ENCODE results near the gene PSMB7.

PSMB7 gene

DNA sequence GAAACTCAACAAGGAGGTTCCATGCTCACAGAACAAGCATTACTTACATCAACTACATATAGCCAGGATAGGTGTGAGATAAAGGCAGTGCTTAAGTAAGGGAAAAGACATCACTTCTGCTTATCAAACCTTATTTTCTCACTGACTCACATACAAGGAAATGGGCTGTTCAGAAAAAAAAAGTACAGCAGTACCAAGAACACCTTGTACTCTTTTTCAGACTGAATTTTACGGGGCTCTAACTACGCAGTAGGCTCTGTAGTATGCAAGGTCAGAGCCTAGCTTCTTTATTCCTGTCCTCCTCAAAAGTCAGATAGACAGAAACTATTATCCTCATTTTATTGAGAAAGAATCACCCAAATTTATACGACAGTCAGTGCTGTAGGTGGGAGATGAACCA is 5.8 kb downstream of the PSMB7 start:
- no peak for DNase-seq

DNA sequence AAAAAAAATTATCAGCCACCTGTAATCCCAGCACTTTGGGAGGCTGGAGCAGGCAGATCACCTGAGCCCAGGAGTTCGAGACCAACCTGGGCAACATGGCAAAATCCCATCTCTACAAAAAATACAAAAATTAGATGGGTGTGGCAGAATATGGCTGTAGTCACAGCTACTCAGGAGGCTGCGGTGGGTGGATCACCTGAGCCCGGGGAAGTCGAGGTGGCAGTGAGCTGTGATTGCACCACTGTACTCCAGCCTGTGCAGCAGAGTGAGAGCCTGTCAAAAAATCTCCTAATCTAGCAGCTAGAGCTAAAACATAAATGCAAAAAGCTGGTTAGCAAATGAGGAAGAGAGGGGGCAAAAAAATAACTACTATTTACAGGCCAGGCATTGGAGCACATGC is 12.0 kb downstream of the PSMB7 start:
- DNase-seq = no peak

DNA sequence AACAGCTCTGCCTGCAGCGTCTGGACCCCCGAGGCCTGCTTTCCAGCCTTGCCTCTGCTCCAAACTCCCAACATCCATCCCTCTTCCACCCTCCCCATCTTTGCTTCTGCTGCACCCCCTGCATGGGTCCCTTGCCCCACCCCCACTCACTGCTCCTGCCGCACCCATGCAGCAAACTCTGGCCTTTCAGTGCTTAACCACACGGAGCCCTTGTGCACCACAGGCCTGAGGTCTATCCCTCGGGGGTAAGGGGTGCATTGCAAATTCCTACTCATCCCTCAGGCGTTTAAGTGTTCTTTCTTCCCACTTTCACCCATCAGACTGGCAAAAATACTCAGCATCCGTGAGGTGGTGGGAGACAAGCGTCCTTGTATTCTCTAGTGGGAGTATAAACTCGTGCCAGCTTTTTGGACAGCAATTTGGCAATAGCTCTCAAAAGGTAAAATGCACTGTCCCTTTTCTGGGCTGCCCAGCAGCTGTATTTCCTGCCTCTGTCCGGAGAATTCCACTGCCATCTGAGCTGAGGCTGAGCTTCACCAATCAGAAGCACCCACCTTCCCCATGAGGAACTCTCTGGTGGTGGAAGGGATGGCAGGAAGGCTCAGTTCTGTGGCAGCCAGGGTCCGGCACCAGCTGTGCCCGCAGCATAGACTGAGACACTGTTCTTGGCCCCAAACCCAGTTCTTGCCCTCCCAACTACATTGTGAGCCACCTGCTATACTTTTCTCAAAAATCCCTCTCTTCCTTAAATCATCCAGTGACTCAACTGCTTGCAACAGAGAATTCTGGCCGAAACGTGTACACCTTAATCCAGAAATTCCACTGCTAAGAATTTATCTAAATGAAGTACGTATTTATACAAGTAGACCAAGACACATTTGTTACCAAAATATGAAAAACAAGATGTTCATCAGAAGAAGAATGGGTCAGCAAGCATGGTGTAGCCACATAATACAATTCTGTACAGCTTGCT is 15.0 kb downstream of the PSMB7 start:
- DNase-seq = no peak

DNA sequence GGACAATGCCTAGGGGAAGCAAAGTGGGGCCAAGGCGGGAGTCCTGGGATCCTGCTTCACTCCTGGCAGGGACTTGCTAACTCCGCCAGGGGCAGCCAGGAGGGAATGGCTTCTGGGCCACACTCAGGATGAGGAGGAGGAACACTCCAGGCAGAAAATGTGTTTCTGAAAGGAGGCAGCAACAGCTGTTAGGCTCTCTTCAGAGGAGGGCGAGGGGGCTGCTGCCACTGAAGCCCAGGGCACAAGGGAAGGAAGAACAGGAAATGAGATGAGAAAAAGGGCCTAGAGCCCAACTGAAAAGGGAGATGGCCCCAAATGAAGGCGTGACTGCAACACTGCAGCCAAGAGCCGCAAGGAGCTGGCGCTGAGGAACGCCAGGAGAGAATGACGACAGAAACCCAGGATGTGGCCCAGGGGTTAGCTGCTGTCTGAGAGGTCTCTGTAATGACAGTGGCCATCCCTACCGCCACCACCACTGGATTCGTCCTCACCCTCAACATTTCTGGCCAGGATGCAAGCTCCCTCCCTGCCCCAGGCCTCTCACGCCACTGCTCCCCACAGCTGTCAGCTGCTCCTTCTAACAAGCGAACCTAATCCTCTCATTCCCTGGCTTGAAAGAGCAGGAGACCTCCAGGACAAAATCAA is 15.8 kb downstream of the PSMB7 start:
- DNase-seq = no peak

DNA sequence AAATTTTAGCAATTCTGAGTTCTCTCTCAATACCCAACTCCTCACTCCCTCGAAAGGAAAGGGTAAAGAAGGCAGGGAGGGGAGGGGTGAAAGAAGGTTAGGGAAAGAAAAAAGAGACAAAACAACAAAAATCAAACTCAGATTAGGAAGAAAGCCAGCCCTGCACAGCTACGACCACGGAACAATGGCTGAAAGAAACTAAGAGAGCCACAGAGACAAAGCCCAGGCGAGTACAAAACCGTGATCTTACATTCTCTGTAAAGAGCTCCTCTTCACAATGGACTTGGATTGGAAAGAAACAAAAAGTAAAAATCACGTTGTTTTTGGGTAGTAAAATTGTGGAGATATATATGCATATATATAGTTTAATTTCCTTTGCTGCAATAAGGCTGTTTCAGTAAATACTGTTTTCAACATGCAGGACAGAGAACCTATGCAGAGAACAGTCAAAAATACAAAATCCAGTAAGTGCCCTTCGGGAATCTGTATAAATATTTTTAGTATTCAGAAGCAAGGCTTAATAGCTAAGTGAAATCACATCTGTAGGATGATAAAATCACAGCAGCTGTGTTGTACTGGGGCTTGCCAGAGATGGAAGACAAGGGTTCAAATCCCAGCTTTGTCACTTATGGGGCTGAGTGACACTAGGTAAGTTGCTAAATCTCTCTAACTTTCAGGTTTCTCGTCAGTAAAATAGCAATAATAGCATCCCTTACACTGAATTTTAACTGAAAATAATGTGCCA is 16.9 kb downstream of the PSMB7 start:
- DNase-seq = no peak

DNA sequence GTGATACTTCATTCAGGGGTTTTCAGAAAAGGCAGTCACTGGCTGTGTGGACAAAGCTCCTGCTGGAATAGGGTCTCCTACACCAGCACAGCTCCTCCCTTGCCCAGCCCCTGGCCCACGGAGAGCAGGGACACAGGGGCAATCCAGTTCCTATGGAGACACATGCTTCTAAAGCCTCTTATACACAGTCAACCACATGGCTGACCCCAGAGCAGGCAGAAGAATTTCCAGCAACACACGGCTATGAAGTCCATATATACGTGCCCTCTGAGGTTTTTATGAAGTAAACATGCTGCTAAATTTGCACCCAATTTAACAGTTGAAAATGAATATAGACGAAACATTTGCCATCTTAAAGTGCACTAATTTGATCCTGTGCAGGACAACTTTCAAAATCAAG is 19.4 kb downstream of the PSMB7 start:
- no peak for DNase-seq

DNA sequence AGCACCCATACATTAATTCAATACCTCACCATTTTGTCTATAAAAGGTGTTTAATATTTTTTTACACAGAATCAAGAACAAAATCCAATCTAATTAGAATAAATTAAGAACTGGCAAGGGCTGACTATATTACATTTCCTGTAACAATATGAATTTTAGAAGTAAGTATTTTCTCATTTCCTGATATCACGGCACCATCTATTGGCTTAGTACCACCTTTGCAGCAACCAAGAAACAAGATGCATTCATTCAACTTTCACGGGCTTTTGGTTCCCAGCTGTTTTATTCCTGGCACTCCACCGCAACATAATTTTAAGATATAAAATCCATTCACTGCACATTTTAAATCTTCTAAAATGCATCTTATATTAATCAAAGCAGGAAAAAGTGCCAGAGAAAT is 20.6 kb downstream of the PSMB7 start:
- no peak for DNase-seq

DNA sequence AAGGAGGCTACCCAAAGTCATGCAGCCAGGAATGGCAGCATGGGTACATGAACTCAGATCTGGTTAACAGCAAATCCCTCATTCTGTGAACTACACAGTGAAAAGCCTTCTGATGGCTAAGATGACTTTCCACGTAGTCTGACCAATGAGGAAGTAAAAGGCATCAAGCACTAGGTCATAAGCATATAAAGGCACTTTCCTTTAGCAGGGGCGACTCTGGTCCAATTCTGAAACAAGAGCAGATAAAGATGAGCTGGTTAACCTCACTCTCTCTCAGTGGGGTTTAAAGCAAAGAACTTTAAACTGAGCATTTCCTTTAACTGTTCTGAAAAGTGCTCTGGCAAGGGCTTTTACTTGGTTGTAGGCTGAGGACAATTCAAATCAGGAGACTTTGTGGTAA is 21.1 kb downstream of the PSMB7 start:
- DNase-seq = no peak

DNA sequence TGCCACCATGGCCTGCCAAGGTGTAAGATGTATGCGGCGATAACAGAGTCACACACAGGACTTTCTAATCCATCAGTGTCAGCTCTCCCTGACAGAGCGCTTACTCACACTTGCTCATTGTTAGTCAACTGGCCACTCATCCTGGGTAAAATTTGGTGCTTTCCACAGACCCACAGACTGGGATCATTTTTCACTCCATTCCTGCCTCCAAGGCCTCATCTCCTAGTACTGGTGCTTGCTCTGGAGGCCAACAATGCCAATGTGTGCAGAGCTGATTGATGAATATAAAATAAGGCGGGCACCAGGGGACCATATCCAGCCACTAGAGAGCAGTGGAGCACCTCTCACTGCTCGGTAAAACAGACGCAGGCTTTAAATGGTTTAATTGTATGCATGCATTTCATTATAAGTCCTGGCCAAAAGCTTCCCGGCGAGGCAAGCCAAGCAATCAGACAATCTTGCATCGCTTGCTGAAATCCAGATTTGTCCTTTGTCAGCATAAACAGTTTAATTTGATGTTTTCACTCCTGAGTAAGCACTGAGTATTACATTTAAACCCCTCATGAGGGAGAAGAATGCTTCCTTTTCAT is 22.3 kb downstream of the PSMB7 start:
- DNase-seq = no peak

DNA sequence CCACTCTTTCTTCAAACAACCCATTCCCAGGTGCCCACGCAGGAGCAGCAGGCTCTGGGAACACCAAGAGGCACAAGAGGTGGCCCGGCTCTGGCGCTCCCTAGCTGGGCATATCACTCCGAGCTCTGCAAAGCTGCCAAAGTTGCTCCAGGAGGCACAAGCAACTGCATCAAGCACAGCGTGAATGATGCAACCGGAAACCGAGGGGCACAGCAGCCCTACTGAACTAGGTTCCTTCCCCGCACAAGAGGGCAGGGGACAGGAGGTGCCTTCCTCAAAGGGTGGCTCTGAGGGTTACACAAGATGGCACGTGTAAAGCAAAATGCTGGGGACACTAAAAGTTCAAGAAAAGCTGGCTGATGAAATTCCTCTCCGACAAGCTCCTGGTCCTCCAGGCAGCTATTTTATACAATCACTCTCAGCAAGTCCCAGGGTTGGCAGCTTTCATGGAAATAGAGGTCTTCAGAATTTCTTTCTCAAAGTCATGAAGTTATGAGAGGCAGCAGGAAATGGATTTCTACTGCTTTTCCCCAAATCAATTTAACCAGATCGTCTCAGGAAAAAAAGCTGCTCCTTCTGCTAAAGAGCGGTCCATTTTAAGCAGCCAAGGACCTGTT is 22.9 kb downstream of the PSMB7 start:
- no peak for DNase-seq

DNA sequence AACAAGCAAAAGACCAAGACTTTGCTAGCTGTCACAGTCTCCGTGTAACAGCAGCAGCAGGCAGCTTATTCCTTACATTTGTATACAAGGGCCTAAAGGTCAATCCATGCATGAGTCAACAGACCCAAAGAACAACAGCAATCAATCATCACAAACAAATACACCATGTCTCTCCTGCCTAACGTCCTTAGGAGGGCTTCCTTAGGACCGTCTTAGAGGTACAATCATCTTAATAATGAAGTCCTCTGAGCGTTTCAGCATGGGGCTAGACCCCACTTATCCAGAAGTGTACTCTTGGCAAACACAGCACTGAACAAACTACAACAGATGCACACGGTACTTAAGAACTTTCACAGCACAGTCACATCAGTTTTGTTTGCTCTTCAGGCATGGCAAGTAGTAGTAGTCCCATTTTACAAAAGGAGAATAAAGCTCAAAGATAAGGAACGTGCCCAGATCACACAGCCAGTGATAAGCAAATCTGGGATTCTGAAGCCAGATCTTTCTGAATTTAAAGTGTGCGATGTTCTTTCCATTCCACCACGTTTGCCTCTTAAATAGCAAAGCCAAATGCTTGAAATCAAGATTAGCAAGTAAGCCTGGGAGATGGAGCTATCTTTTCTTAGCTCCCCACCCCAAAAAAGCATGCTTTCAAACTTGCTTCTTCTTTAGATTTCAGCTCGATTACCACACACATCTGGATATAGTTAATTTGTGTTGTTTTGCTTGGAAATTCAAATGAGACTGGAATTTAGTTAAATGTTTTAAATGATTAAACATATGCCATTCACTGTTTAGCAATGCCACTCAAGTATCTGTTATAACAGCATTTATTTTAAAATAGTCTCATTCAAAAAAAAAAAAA is 24.2 kb downstream of the PSMB7 start:
- no peak for DNase-seq

DNA sequence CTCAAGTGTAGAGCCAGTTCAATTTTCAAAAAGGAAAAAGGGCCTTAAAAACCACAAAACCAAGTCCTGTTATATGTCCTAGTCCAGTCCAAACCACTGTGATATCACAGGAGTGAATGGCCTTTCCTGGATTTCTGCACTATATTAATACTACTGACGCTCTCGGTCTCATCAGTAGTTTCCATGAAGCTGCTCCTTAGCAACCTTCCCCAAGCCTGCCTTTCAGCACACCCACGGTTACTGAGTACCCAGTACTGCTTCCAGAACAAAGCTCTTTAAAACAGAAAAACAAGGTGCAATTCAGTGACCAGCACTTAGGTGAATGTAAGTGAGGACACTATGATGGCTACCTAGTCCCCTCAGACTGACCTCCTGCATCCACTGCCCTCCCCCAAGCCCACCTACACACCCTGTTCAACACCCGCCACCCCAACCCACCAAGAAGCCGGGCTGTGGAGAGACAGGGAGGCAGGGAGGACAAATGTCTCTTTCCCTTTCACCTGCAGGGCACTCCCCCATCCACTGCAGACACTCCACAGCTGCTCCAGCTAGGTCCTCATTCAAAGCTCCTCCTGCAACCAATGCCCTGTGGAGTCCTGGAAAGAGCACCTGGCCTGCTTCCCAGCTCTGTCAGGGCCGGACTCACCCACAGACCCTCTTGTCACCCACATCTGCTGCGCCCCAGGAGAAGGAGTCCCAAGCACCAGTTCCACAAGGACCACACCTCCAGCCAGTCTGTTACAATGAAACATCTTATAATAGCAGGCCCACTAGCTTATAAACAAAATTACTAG is 25.9 kb downstream of the PSMB7 start:
- DNase-seq = no peak

DNA sequence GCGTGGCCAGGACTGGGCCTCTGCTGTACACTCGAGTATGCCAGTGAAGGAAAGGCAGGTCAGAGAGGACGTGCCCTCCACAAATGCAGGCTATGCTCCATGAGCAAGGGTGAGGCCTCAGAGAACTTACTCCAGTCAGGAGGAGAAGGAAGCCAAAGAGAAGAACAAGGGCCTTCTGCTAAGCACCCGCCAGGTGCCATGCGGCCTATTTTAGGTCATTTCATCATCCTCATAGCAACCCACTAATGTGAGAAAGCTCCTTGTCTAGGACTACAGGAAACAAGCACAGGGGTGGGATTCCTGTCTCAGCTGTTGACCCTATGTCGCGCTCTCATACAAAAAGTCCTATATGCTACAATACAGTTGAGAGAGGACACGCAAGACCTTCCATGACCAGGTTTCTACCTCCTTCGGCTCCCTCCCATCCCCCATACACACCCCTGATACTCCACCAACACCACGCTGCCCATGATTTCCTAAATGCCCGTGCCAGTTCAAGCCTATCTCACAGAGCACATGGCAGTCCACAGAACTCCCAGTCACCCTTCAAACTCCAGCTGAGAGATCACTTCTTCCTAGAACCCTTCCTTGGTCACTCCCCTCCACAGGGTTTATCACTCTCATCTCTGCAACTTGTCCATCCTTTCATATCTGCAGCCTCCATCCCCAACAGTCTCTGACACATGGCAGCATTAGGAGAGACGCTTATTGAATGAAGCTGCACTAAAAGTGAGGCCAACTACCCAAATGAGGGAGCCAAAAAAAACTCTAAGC is 26.8 kb downstream of the PSMB7 start:
- no peak for DNase-seq

DNA sequence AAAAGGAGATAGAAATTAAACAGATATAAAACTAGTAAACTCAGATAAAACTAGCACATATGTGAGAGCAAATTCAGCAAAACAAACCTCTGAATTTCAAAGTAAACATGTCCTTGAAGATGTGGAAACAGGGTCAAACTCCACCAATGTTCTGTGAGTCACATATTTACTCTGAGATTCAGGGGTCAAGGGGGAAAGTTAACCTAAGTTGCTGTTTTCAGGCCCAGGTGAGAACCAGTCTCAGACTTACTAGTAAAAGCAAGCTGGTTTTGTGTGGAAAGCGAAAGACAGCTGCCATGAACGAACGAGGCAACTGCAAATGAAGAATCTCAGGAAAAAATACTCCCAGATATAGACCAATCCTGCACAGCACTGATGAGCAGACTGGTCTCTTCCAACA is 29.0 kb downstream of the PSMB7 start:
- no peak for DNase-seq

DNA sequence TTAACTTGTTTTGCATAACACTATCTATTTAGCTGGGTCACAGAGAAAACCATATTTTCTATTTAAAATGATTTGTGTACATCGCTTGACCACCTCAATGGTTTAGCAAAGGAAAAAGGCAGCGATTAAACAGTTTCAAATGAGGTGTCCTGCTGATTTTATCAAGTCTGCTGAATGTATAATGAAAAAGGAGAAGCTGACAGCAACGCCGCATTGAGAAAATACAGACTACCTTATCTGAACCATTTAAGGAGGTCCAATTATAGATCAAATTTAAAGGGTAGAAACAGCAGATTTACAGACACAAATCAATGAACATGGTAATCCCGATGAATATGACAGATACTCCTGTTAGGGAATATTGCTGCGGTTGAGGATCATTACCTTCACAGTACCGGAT is 29.6 kb downstream of the PSMB7 start:
- DNase-seq = no peak

DNA sequence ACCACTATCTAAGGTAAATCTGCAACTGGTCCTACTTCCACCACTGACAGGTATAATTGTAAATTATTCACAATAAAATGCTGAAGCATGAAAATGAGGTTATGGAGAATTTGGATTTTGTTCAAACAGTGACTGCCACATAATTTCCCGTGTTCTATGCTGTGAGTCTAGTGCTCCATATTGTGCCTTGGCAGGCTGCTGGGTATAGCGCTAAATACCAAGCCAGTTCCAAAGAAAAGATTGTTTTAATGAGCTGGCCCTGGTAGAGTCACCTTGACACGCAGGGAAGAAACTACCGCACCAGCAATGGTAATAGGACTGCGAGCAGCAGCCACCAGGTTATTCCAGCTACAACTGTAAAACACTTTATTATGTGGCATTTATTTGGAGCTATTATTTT is 30.4 kb downstream of the PSMB7 start:
- no peak for DNase-seq

DNA sequence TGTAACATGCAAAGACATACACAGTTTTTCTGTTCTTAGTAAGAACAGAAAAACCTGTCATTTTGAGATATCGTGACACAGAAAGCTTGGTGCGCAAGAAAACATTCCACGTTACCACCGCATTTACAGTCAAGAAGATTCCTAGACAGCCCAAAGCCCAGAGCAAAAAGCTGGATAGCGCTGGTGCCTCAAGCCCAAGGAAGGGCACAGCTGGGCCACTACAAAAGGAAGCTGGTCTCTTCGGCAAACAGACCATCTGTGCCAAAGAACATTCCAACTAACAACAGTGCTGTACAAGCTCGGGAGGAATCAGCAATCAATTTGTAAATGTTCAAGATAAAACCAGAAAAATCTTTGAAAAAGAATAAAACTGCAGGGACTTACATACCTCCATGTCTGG is 31.0 kb downstream of the PSMB7 start:
- DNase-seq = no peak

DNA sequence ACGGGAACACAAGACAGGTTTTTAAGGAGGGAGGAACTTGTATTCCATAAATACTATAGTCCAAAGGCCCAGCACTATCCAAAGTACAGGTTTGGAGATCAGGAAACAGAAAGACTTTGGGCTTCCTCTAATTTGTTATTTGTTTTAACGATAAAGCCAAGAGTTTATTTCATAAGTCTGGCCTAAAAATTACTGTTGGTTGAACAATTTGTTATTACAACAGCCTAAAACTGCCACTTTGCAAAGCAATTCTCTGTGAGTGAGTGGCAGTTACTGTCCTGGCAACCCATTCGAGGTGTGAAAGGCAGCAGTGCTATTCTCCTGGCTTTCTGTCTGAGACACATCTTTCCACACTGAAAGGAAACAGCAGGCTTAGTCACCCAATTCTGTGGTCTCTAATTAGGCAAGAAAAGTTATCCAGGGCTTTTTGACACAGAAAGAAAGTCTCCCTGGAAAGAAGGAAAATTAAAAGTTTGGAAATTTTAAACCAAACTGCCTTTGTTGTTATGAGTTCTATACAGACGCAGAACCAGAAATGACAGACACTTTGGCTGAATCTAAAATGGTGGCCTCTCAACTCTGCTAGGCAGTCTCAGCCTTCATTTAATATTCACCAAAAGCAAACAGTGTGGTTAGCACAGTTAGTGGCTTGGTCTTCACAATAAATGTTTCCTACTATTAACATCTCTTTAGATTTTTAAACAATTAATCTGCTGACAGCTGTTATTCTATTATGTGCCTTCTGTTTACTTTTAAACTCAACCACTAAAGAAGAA is 33.9 kb downstream of the PSMB7 start:
- DNase-seq = no peak
